ENCODE results near the gene KLF16. TPM values are rescaled to one million over a fixed set of nuclear protein-coding genes. Genes with fewer than 3 reads are reported as not detected.

KLF16 gene
- total RNA-seq: 7.6 and 22.5 TPM in 2 replicates

GRCh38 chr19:1863328-1863637, at the start of gene KLF16:
Gene KLF16, minus strand, starts transcription at chr19:1863579. Its CDS starts 82 bp downstream, at chr19:1863497.

GRCh38 chr19:1905110-1905862, 41.9 kb upstream of the KLF16 start, which contains the start of the genes ADAT3 and SCAMP4:
Gene ADAT3, plus strand, starts transcription at chr19:1905399. Its CDS starts 6,649 bp downstream, at chr19:1912048.
Gene SCAMP4, plus strand, starts transcription at chr19:1905399. Its CDS starts 9,621 bp downstream, at chr19:1915020.

GRCh38 chr19:1885398-1886119, 22.2 kb upstream of the KLF16 start, which contains the start of gene ABHD17A:
Gene ABHD17A, minus strand, starts transcription at chr19:1885496. Its CDS starts 3,930 bp downstream, at chr19:1881566.

GRCh38 chr19:1848399-1849131, 14.8 kb downstream of the KLF16 start, which contains the start of gene REXO1:
Gene REXO1, minus strand, starts transcription at chr19:1848483. Its CDS starts 125 bp downstream, at chr19:1848358.

GRCh38 chr19:1811942-1812425, 51.4 kb downstream of the KLF16 start, which contains the start of gene ATP8B3:
Gene ATP8B3, minus strand, starts transcription at chr19:1812276. Its CDS starts 540 bp downstream, at chr19:1811736.

Other genes with a start within 250 kb of the KLF16 start
- 102 and 115 TPM in 2 replicates for gene TCF3, start 211.0 kb downstream of the KLF16 start, total RNA-seq
- not detected in 2 replicates for gene ONECUT3, start 110.1 kb downstream of the KLF16 start, total RNA-seq
- 1.2 and 1.4 TPM in 2 replicates for gene ATP8B3, start 51.3 kb downstream of the KLF16 start, total RNA-seq
- 5.5 and 8.8 TPM in 2 replicates for gene REXO1, start 15.1 kb downstream of the KLF16 start, total RNA-seq
- 122 and 178 TPM in 2 replicates for gene ABHD17A, start 21.9 kb upstream of the KLF16 start, total RNA-seq
- 3.2 and 5.4 TPM in 2 replicates for gene ADAT3, start 41.8 kb upstream of the KLF16 start, total RNA-seq
- 102 and 104 TPM in 2 replicates for gene SCAMP4, start 41.8 kb upstream of the KLF16 start, total RNA-seq
- 57.0 and 59.2 TPM in 2 replicates for gene CSNK1G2, start 77.6 kb upstream of the KLF16 start, total RNA-seq
- 94.8 and 143 TPM in 2 replicates for gene BTBD2, start 152.1 kb upstream of the KLF16 start, total RNA-seq
- 96.9 and 116 TPM in 2 replicates for gene MKNK2, start 187.7 kb upstream of the KLF16 start, total RNA-seq
- gene MOB3A, start 232.7 kb upstream of the KLF16 start, total RNA-seq: 26.6 and 36.9 TPM in 2 replicates
- gene IZUMO4, start 233.3 kb upstream of the KLF16 start, total RNA-seq: 0.82 and 1.3 TPM in 2 replicates

Measured in pericardium fibroblast (primary cell).